A172 (cell line): ENCODE data around the gene TUBB4A. TPM values are rescaled to one million over a fixed set of nuclear protein-coding genes. Genes with fewer than 3 reads are reported as not detected.

Experiments
- total RNA-seq: library from RNA; depleted of rRNA; stranded (reverse); fragments of >200 nt; shearing (Covaris generic); gene quantifications from 2 replicates; pipeline ENCODE4 v1.2.3, GENCODE V29; 2014; rRNA removed

Gene TUBB4A
- total RNA-seq, 1 experiment from 2014 or later, result 9.1 TPM

Other genes starting within 250 kb of the TUBB4A start
- 14.4 and 16.1 TPM in 2 replicates for gene MLLT1, start 222.3 kb downstream of the TUBB4A start, total RNA-seq
- not detected in 2 replicates for gene ACER1, start 168.7 kb downstream of the TUBB4A start, total RNA-seq
- gene CLPP, start 140.8 kb downstream of the TUBB4A start, total RNA-seq, result 111 and 113 TPM in 2 replicates
- gene ALKBH7, start 129.5 kb downstream of the TUBB4A start, total RNA-seq, result 63.5 and 66.2 TPM in 2 replicates
- 1.8 and 2.3 TPM in 2 replicates for gene PSPN, start 126.4 kb downstream of the TUBB4A start, total RNA-seq
- gene GTF2F1, start 109.1 kb downstream of the TUBB4A start, total RNA-seq, result 76.6 and 93.8 TPM in 2 replicates
- 100.0 and 131 TPM in 2 replicates for gene KHSRP, start 77.5 kb downstream of the TUBB4A start, total RNA-seq
- 1.7 TPM in 1 of 2 replicates, not detected in the other for gene SLC25A41, start 68.5 kb downstream of the TUBB4A start, total RNA-seq
- gene SLC25A23, start 42.5 kb downstream of the TUBB4A start, total RNA-seq, result 65.8 and 105 TPM in 2 replicates
- gene CRB3, start 38.0 kb downstream of the TUBB4A start, total RNA-seq, result not detected in 2 replicates
- 0.17 TPM in 1 of 2 replicates, not detected in the other for gene DENND1C, start 20.5 kb downstream of the TUBB4A start, total RNA-seq
- not detected in 2 replicates for gene TNFSF9, start 28.7 kb upstream of the TUBB4A start, total RNA-seq
- gene CD70, start 88.8 kb upstream of the TUBB4A start, total RNA-seq, result 22.7 and 57.3 TPM in 2 replicates
- 0.10 TPM in 1 of 2 replicates, not detected in the other for gene TNFSF14, start 167.9 kb upstream of the TUBB4A start, total RNA-seq
- gene C3, start 218.3 kb upstream of the TUBB4A start, total RNA-seq, result 0.47 and 1.9 TPM in 2 replicates
- 57.8 and 62.3 TPM in 2 replicates for gene GPR108, start 235.3 kb upstream of the TUBB4A start, total RNA-seq
- gene TRIP10, start 237.4 kb upstream of the TUBB4A start, total RNA-seq, result 56.2 and 58.3 TPM in 2 replicates